GM06990 (cell line): ENCODE data around the gene JAZF1.

ENCODE experiments used
- DNase-seq: peaks from one replicate; pipeline ENCODE4 v3.0.0-alpha.2; 2011; ENCODE audit not compliant: insufficient read length; ENCODE audit errors: extremely low read depth
- H3K27me3 ChIP-seq: replicated peaks from 2 replicates; pipeline ENCODE4 v1.6.0; 2011; ENCODE audit warnings: low read length; ENCODE audit not compliant: control insufficient read depth, insufficient read depth
- H3K36me3 ChIP-seq: 2 replicates; pipeline ENCODE4 v1.5.1; 2011; ENCODE audit warnings: low read length; ENCODE audit not compliant: control insufficient read depth, insufficient read depth
- H3K4me3 ChIP-seq: replicated peaks from 2 replicates; pipeline ENCODE4 v1.5.1; 2011; ENCODE audit warnings: low read depth, mild to moderate bottlenecking, control low read depth, low read length
- CTCF ChIP-seq: IDR thresholded peaks from 2 replicates; pipeline ENCODE4 v1.5.1; 2011; ENCODE audit warnings: low read length, control low read depth, mild to moderate bottlenecking, inconsistent platforms; ENCODE audit not compliant: insufficient read depth, poor library complexity, severe bottlenecking

The JAZF1 gene

GRCh38 chr7:27822245-27822644 is 358.4 kb downstream of the JAZF1 start:
- peaks cover 2% of the 10 kb centered on the region; the same call in 1 of the 2 replicates for H3K36me3 ChIP-seq
- no peak for DNase-seq
- H3K27me3 ChIP-seq, result no peaks in the 10 kb centered on the region
- H3K4me3 ChIP-seq, result no peak overlapping the region
- TF ChIP-seq CTCF, result no peak

GRCh38 chr7:27812706-27813105 is 367.9 kb downstream of the JAZF1 start:
- no peak overlapping the region for H3K4me3 ChIP-seq
- no peak for TF ChIP-seq CTCF
- no peaks in the 10 kb centered on the region; the same call in none of the 2 replicates for H3K36me3 ChIP-seq
- H3K27me3 ChIP-seq, result no peaks in the 10 kb centered on the region
- no peak for DNase-seq

- no peak for TF ChIP-seq CTCF
- H3K4me3 ChIP-seq, result no peak overlapping the region
- H3K27me3 ChIP-seq, result no peaks in the 10 kb centered on the region
- H3K36me3 ChIP-seq, result no peaks in the 10 kb centered on the region; the same call in none of the 2 replicates
- no peak for DNase-seq
Observed at GRCh38 chr7:27810186-27810585, 370.4 kb downstream of the JAZF1 start.

GRCh38 chr7:27808626-27809025 is 372.0 kb downstream of the JAZF1 start:
- Histone ChIP-seq H3K27me3 (no peaks in the 10 kb centered on the region), H3K36me3 (no peaks in the 10 kb centered on the region; the same call in none of the 2 replicates), H3K4me3 (no peak overlapping the region)
- TF ChIP-seq CTCF, result no peak
- DNase-seq, result no peak

- no peak for TF ChIP-seq CTCF
- Histone ChIP-seq H3K27me3 (no peaks in the 10 kb centered on the region), H3K36me3 (no peaks in the 10 kb centered on the region; the same call in 1 of the 2 replicates), H3K4me3 (no peak overlapping the region)
- no peak for DNase-seq
Observed at GRCh38 chr7:27804139-27804538, 376.5 kb downstream of the JAZF1 start.

GRCh38 chr7:27802999-27803398 is 377.6 kb downstream of the JAZF1 start:
- no peak for TF ChIP-seq CTCF
- Histone ChIP-seq H3K36me3 (no peaks in the 10 kb centered on the region; the same call in 1 of the 2 replicates), H3K27me3 (no peaks in the 10 kb centered on the region), H3K4me3 (no peak overlapping the region)
- no peak for DNase-seq
